Cardiac muscle cell (in vitro differentiated cells and primary cell): Measurements from ENCODE around the gene PRKG2. TPM values are rescaled to one million over a fixed set of nuclear protein-coding genes. Genes with fewer than 3 reads are reported as not detected.

Experiments
- DNase-seq, 2 donors: peaks; one replicate each; pipeline versions ENCODE4 v3.0.0 to v3.0.0-alpha.2; 2010 to 2017; ENCODE audit warnings: low read depth in 1 of 2, low spot score in 1 of 2
- H3K27ac ChIP-seq: fragments of 200-600 bp; sonication (generic); 2 replicates; pipeline ENCODE4 v1.5.1; 2016
- H3K27me3 ChIP-seq: fragments of 200-600 bp; sonication (generic); 2 replicates; pipeline ENCODE4 v1.6.0; 2016; ENCODE audit warnings: control low read depth
- H3K36me3 ChIP-seq: fragments of 200-600 bp; sonication (generic); 2 replicates; pipeline ENCODE4 v1.5.1; 2016; ENCODE audit warnings: control low read depth
- H3K4me1 ChIP-seq: fragments of 200-600 bp; sonication (generic); 2 replicates; pipeline ENCODE4 v1.8.1; 2017; ENCODE audit warnings: low read depth, mild to moderate bottlenecking, mixed run types
- H3K4me3 ChIP-seq: fragments of 200-600 bp; sonication (generic); 2 replicates; pipeline ENCODE4 v1.5.1; 2016; ENCODE audit warnings: mild to moderate bottlenecking
- H3K9me3 ChIP-seq: fragments of 200-600 bp; sonication (generic); 2 replicates; pipeline ENCODE4 v1.5.1; 2017; ENCODE audit warnings: low read depth, mild to moderate bottlenecking, control low read depth
- CTCF ChIP-seq: IDR thresholded peaks from 2 replicates; pipeline ENCODE4 v1.5.1; 2012; ENCODE audit warnings: low read depth, mild to moderate bottlenecking, low read length
- polyA plus RNA-seq: library from polyadenylated mRNA; unstranded; fragments of >200 nt; fragmentation: Nextera tagmentation; extraction: Ambion mirVana; gene quantifications from 2 replicates; pipeline ENCODE4 v1.2.1, GENCODE V29; 2016
- total RNA-seq: library from RNA; depleted of rRNA; stranded (reverse); fragments of >200 nt; gene quantifications from 2 replicates; pipeline ENCODE4 v1.2.3, GENCODE V29; 2016

Gene PRKG2
- total and polyA plus RNA-seq, 2 experiments from 2014 or later: 0.35 to 0.54 TPM

GRCh38 chr4:81102107-81102506 lies 112.9 kb downstream of the PRKG2 start:
- no peak overlapping the region for H3K4me3 ChIP-seq
- no peak for DNase-seq
- H3K36me3 ChIP-seq: no peaks in the 10 kb centered on the region
- no peak for TF ChIP-seq CTCF
- no peaks in the 10 kb centered on the region for H3K27me3 ChIP-seq
- H3K9me3 ChIP-seq: no peaks in the 10 kb centered on the region
- H3K4me1 ChIP-seq: no peaks in the 10 kb centered on the region
- no peak overlapping the region for H3K27ac ChIP-seq

- no peak for TF ChIP-seq CTCF
- Histone ChIP-seq H3K4me3 (no peak overlapping the region), H3K27me3 (no peaks in the 10 kb centered on the region), H3K36me3 (no peaks in the 10 kb centered on the region), H3K27ac (no peak overlapping the region), H3K9me3 (no peaks in the 10 kb centered on the region), H3K4me1 (peaks cover 20% of the 10 kb centered on the region)
- peak in 1 of 2 donors; percentile 32 for DNase-seq
Measured at GRCh38 chr4:81096566-81096965, 118.5 kb downstream of the PRKG2 start.

- Histone ChIP-seq H3K4me3 (no peak overlapping the region), H3K27ac (no peak overlapping the region), H3K9me3 (no peaks in the 10 kb centered on the region), H3K27me3 (no peaks in the 10 kb centered on the region), H3K36me3 (no peaks in the 10 kb centered on the region), H3K4me1 (peaks cover 20% of the 10 kb centered on the region)
- TF ChIP-seq CTCF: no peak
- no peak for DNase-seq
Measured at GRCh38 chr4:81095389-81095788, 119.6 kb downstream of the PRKG2 start.

- peaks cover 20% of the 10 kb centered on the region for H3K4me1 ChIP-seq
- TF ChIP-seq CTCF: no peak
- no peak for DNase-seq
- peak overlapping the region; percentile 2 for H3K27ac ChIP-seq
- H3K27me3 ChIP-seq: no peaks in the 10 kb centered on the region
- H3K36me3 ChIP-seq: no peaks in the 10 kb centered on the region
- H3K4me3 ChIP-seq: no peak overlapping the region
- H3K9me3 ChIP-seq: no peaks in the 10 kb centered on the region
Measured at GRCh38 chr4:81093720-81094401, 121.2 kb downstream of the PRKG2 start.

GRCh38 chr4:81085979-81086378 lies 129.0 kb downstream of the PRKG2 start:
- DNase-seq: no peak
- Histone ChIP-seq H3K9me3 (no peaks in the 10 kb centered on the region), H3K36me3 (no peaks in the 10 kb centered on the region), H3K27me3 (no peaks in the 10 kb centered on the region), H3K27ac (no peak overlapping the region), H3K4me3 (no peak overlapping the region), H3K4me1 (no peaks in the 10 kb centered on the region)
- TF ChIP-seq CTCF: no peak
